Measurements from ENCODE around the gene CCBE1.
"Not testable (repeated sequence)": the region's sequence is repeated elsewhere in the genome, so short reads cannot be mapped to it uniquely, and the experiment has no call there.

Gene CCBE1

DNA sequence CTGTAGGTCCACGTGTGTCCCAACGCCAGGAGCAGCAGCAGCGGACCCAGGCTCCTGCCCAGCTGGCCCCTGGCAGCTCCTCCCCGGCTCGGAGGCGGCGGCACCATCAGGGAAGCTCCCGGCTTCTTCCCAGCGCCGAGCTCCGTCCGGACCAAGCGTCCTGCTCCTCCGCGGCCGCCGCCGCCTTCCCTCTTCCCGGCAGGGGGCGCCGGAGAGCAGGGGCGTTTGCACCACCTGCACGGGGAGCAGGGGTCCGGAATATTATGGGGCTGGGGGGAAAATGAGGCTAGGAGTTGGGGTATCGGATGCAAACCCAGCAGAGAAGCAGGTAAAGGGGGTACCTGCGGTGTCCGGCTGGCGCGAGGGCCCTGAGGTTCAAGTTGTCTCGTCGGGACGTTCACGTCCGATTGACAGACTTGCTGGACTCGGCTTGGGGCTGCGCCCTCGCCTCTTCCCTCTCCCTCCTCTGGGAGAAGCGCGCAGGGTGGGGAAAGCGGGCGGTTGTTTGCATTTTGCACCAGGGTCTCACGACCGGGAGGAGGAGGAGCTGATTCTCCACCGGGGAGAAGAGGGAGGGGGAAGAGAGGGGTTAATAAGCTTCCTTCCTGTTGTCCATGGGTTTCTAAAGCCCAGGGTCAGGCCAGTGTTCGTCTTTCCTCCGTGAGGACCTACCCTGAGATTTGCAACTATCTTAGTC lies at the start of gene CCBE1:
CCBE1 (minus strand) TSS at position 188 of the 697 bp plus-strand sequence.
- DNase-seq, result no peak

DNA sequence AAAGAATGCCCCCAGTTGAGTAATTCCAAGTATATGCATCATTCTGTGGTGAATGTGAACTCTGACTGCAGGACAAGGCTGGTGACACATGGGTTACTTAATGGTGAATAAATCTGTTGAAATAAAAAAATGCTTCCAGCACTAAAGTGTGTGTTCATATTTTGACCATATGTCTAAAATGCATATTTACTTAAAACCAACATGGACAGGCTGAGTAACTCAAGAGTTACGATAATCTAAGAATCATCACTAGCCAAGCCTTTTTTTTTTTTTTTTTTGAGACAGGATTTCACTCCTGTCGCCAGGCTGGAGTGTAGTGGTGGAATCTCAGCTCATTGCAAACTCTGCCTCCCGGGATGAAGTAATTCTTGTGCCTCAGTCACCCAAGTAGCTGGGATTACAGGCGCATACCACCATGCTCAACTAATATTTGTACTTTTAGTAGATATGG lies 47.1 kb upstream of the CCBE1 start:
- DNase-seq, result no peak

DNA sequence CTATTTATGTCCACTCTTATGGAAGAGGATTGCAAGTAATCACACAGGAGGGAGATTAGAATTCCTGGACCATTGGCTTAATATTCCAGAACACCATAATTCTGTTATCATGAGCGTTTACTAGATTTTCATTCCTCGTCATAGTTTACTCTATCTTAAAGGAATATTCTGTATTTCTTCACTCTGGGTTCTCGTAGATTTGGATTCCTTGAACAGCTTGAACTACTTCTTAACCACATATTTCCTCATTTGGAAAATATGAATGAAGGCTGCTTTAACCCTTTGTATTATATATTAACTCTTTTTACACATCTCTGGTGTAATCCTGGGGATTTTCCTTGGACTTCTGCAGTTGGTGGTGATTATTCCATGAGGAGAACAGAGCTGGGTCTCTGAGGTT lies 46.3 kb upstream of the CCBE1 start:
- no peak for DNase-seq

DNA sequence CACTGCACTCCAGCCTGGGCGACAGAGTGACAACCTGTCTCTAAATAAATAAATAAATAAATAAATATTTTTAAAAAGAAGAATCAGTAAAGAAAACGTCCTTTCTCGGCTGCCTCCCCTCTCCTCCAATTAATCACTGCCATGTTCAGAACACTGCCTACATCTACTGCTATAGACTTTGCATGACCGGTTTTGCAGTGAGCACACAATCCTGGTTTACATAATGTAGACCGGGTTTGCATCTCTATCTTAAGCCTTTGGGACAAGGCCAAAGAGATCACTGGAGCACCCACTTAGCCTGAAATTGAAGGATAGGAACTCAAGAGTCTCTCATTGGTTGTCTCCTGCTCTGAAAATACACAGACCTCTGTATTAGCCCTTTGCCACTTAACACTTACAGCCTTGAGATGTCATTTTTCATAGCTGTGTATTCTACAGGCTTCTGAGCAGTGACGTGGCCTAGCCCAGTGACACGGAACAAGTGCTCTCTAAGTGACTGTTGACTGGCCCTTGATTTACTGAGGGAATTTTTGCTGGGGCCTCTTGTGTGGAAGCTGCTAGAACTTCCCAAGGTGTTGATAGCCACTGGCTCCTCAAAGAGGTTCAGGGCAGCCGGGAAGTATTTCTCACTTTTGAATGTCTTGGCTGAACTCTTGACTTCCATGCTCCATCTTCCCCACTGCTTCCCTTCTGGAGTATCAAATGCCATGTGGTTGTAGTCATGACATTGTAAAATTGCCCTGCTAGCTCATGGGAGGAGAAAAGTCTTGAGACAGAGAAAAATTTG lies 45.3 kb upstream of the CCBE1 start:
- DNase-seq, result no peak

DNA sequence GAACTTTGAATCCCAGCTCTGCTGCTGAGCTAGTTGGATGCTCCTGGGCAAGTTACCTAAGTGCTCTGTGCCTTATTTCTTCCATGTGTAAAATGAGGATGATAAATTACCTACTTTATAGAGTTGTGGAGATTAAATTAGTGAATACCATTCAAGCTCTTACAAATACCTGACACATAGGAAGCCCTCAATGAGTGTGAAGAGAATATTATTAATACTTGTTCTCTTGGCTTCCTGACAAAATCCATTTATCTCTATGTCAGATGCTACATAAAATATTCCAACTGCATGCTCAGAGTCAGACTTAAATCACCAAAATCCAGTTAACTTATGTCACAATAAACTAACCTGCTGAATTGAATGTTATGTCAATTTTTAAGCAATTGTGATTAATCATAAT lies 42.9 kb upstream of the CCBE1 start:
- no peak for DNase-seq

DNA sequence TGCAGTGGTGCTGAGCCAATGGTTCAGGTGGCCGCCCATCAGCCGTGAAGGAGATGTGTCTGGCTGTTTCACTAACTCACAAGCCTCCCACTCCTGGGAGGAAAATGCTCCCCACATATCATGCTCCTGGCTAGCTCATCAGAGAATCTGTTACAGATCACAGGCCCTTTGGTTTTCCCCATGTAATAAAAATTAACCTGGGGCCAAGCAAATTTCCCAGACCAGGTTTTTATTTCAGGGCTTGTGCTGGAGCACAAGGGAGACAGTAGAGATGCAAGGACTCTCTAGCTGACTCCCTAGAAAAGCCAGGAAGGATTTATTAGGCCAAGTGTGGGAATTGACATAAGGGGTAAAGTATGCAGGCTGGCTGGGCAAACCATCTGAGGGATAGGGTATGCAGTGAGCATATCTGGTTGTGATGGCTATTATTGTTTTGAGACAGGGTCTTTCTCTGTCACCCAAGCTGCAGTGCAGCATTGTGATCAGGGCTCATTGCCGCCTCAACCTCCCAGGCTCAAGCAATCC lies 40.6 kb upstream of the CCBE1 start:
- no peak for DNase-seq

DNA sequence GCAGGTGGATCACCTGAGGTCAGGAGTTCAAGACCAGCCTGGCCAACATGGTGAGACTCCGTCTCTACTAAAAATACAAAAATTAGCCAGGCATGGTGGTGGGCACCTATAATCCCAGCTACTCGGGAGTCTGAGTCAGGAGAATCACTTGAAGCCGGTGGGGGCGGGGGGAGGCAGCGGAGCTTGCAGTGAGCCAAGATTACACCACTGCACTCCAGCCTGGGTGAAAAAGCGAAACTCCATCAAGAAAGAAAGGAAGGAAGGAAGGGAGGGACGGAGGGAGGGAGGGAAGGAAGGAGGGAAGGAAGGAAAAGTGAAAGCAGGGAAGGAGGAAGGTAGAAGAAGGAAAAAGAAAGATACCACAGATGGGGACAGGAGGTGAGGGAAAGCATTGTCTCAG lies 40.1 kb upstream of the CCBE1 start:
- DNase-seq, result not testable (repeated sequence)

DNA sequence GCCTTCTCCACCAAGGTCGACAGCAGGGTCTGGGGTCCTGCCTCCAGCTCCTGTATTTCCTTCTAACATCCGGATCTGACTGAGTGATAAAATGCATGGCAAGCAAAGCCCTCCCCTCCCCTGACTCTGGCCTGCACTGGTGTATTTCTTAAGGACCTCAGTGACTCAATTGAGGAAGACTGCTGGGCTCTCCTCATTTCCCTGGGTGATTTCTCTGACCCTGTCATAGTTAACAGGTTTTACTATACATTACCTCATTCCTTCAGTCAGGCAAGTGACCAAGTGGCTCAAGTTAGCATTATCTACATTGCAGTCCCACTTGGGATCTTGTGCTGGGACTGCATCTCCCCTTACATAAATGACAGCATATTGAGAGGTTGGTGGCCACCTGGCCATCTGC lies 38.8 kb upstream of the CCBE1 start:
- DNase-seq, result no peak

DNA sequence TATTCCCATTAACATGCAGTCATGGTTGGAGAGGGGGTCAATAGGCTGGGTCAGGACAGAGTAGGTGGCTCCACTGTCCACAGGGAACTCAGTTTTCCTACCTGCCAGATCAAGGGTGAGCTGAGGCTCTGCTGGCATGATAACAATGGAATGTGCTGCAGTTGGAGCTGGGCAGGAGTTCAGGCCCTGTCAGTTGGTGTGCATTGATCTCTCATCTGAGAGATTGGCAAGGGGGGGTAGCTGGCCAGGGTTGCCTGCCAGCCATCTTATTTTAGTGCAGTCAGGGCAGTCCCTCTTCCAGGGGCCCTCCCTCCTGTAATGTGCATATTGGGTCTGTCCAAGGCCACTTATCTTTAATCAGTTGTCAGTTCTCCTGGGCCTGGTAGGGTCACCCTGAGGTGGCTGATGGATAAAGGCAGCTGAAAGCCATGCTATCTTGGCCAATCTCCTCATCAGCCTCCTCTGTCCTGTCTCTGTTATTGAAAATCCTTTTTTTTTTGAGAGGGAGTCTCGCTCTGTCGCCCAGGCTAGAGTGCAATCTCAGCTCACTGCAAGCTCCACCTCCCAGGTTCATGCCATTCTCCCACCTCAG lies 38.1 kb upstream of the CCBE1 start:
- no peak for DNase-seq

DNA sequence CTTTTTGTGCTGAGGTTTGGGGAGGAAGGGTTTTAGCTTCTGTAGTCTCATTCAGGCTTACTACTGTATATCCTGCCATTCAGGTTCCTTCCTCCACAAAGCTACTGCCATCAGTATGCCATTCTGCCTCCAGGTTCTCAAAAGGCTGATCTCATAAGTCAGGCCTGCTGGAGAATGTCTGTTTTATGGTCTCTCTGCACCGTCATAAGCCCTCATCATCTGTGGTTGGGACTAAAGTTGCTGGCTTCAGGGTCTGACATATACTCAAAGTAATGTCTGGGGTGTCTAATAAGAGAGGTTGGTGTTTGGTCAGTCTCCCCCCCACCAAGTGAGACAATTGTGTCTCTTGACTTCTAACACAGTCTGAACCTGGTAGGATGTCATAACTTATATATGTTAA lies 36.2 kb upstream of the CCBE1 start:
- no peak for DNase-seq

DNA sequence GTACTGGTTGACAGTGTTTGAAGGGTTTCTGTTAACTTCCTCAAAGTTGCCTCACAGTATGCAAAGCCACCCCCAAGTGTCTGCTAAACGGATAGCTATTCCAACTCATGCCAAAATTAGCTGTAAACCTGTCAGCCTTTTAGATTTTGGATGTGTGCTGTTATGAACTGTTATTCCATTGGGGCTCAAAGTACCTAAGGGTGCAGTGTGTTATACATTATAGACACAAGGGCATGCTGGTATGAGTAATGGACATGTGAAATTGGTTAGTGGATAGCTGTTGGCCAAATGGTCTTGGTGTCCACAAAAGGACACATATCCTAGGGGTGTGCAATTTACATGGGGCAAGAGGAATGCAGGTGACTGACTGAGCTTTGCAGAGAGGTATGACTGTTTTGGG lies 33.7 kb upstream of the CCBE1 start:
- DNase-seq, result no peak

DNA sequence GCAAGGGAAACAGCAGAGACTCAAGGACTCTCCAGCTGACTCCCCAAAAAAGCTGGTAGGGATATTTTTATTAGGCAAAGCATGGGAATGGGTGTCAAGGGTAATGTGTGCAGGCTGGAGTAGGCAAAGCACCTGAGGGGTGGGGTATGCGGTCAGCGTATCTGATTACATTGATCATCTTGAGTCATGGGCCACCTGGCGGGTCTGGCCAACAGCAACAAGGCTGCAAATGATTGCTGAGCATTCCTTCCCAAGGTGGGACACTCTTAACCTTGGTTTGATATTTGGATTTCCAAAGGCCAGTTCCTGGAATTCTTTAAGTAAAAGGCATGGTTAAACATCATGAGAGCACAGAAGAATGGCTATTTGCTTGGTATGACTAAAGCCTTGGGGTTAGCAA lies 32.6 kb upstream of the CCBE1 start:
- DNase-seq, result no peak

DNA sequence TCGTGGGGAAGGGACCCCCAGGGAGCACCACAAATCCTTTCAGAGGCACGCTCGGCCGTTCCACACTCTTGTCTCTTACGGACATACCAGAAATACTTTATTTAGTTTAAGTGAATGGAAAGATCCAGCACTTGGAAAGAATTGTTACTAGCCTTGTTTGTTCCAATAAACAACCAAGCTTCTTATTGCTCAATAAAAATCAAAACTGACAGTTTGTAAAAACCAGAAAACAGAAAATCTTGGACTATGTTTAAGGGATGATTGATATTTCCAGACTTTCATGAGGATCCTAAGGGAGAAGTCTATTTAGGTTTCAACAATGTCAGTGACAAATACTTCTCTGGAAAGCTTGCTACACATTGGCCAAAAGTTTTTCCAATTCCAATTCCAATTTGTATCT lies 31.6 kb upstream of the CCBE1 start:
- no peak for DNase-seq

DNA sequence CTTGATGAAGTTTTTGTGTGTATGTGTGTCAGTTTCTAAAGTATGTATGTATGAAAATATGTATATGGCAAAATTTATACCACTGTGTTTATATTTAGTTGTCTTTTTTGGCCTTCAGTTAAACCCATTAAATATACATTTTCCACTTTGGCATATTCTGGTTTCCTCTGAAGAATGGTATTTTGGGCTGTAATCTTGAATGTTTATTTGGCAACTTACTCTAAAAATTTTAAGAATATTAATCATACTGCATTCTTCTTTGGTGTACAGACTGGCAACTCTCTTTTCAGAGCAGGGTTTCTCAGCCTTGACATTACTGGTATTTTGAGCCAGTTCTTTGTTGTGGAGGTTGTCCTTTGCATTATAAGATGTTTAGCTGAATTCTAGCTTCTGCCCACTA lies 27.9 kb upstream of the CCBE1 start:
- DNase-seq, result no peak

DNA sequence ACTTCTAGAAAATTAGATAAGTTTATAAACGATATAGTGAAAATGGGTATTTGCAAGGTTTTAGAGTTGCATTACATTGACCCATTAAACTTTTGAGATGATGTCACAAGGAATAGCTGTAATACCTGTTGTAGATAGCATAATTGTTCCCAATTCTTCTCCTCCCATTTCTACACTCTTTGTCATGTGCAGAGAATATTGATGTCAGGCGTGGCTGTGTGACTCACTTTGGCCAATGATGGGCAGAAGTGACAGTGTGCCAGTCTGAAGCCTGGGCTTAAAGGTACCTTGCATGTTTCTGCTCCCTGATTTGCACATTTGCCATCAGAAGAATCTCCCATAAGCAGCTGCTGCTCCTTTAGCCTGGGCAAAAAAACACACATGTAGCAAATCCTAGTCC lies 26.9 kb upstream of the CCBE1 start:
- no peak for DNase-seq

DNA sequence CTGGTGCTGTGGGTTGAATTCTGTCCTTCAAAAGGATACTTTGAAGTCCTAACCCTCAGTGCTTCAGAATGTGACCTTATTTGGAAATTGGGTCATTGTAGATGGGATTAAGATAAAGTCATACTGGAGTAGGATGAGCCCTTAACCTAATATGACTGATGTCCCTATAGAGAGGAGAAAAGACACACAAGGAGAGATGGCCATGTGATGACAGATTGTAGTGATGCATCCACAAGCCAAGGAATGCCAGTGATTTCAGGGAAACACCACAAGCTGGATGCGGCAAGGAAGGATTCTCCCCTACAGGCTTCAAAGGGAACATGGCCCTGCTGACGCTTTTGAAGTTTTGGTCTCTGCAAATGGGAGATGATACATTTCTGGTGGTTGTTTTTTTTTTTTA lies 24.7 kb upstream of the CCBE1 start:
- DNase-seq, result no peak

DNA sequence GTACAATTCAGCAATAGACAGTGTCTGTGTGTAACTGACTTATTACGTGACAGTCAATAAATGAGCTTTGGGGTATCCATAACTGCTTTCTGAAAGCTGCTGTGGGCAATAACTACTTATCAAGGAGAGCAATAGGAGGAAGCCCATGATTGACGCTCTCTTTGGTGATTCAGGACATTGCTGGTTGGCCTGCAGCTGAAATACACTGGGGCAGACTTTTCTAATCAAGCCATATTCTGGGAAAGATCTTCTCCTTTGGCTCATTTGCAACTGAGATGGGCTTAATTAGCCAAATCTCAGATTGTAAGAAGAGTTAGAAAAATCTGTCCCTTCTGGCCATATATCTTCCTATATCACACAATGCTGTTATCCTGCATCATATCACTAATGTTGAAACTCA lies 24.0 kb upstream of the CCBE1 start:
- DNase-seq, result no peak

DNA sequence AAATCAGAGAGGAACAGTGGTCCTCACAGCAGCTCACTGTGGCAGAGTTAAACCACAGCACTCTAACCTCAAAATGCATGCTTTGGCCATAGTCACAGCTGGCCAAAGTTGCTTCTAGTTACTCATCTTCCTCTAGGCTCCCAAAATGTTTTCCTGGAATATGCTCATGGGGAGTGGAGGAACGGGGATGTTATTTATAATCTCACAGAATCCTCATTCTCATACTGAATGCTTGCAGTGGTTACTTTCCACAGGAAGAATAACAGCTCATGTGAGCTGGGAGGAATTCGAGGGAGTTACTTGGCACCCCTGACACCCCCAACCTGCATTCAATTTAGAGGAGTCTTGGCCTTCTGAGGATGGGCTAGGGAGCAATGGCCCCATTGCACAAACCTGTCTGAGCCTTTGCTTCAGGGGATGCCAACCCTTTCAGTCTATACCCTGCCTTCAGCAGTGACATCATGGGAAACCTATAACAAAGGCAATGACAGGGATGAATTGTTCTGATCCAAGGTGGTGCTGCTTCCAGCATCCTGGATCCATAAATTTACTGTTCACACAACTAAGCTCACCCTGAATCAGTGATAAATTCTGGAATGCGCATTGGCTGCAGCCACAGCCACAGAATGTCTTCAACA lies 22.4 kb upstream of the CCBE1 start:
- DNase-seq, result no peak

DNA sequence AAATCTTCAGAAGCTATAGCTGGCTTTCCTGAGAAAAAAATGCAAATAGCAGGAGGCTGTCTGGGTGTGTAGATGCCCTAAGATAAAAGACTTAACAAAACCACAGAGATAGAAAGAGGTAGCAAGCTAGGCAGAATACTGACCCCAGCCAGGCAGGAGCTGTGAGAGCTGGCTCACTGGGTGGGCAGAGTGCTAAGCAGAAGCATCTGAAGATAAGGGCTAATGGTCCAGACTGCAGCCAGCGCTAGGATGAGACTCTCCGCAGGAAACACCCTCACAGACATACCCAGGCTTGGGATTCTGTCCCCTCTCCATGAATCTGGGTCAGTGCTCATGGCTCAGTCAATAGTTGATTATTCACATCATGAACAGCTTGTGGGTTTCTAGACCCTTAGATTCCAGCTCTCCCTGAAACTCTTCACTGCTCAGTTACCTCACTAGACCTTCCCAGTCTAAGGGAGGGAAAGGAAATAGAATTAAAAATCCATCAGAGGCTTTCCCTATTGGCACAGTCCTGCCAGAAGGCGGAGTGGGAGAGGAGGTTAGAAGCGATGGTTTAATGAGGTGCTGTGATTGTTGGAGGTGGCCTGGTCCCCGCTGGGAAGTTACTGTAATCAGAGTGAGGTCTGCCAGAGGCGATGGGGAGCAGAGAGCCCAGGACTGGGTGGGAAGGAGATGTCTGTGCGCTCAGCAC lies 21.4 kb upstream of the CCBE1 start:
- DNase-seq, result no peak

DNA sequence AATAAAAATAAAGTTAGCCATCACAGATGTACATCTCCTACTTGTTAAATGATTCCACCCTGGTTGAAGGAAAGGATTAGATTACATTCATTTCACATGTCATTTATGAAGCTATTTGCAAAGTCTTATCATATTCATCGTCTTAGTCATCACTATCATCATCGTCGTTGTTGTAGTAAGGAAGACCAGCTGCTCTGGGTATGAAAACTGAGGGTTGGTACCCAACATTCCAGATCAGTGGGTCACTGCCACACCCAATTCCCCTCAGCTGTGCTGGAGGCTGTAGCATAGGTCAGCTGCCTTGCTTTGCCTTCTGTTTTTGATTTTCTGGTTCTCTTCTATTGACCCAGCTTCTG lies 20.9 kb upstream of the CCBE1 start:
- DNase-seq, result no peak

DNA sequence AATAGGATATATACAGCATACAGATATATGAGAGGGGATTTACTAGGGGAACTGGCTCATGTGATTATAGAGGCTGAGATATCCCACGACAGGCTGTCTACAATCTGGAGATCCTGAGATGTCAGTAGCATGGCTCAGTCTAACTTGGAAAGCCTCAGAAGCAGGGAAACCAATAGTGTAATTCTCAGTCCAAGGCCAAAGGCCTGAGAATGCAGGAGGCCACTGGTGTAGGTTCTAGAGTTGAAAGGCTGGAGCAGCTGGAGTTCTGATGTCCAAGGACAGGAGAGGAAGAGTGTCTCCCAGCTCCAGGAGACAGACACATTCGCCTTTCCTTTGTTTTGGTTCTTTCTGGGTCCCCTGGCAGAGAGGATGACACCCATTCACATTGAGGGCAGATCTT lies 20.1 kb upstream of the CCBE1 start:
- no peak for DNase-seq

DNA sequence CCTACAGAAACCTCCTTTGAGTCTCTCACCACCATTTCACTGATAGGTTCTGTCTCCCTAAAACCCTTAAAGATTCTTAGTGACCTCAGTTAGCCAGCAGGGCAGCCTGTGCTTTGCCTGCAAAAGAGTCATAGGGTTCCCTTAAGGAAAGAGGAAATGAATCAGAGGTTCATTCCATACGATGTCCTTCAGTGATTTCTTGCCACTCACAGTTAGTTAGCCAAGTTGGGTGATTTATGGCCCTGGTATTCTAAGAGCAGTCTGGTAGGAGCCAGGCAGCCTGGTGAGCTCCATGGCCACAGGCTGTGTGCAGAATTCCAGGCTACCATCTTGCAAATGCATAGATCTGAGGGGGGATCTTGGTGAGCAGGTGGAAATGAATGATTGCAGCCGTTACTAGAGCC lies 18.7 kb upstream of the CCBE1 start:
- no peak for DNase-seq

DNA sequence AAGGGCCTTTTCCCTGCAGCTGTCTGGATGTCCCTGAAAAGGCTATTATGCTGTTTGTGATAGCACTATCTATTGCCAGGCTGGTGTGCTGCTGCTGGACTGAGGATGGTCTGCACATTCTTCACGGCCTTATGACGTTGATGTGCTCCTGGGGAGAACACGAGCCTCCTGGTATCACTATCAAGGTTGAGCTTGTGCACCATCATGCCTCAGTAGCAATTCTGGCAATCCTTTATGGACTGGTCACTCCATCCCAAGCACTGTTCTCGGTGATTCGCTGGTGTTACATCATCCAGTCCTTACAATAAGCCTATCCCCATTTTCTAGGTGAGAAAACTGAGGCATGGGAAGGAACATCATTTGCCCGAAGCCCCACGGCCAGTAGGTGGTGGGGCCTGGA lies 18.2 kb upstream of the CCBE1 start:
- DNase-seq, result no peak

Measured in SHP77 (cell line).